ENCODE measurements around the gene NCCRP1.

- TF ChIP-seq CTCF (conservative IDR thresholded peaks at IDR 0.05; ENCODE audit: low read length): no peak
- no peak for TF ChIP-seq EZH2phosphoT487 (IDR thresholded peaks at IDR 0.05; ENCODE audit: borderline replicate concordance)
Observed at GRCh38 chr19:39179754-39180153, 17.0 kb upstream of the NCCRP1 start.

All from Loucy (cell line).